Panc1 (cell line): Measurements from ENCODE around the gene TEX54.

ENCODE experiments used
- REST ChIP-seq, 2 experiments: IDR thresholded peaks; 2 replicates each; pipeline ENCODE4 v1.6.1; 2011 to 2012; ENCODE audit warnings: low read depth in 2 of 2, control low read depth in 1 of 2, low read length in 1 of 2, mild to moderate bottlenecking in 1 of 2, moderate library complexity in 1 of 2; ENCODE audit not compliant: insufficient read depth in 1 of 2
- SIN3A ChIP-seq: IDR thresholded peaks from 2 replicates; pipeline ENCODE4 v1.6.1; 2012; ENCODE audit warnings: low read depth, mild to moderate bottlenecking, low read length, moderate library complexity, borderline replicate concordance; ENCODE audit not compliant: insufficient read depth
- TF ChIP-seq, protein P1 (sequence below): fragments of 450-650 bp; IDR thresholded peaks from 2 replicates; pipeline ENCODE4 v1.5.1; 2017; ENCODE audit warnings: mild to moderate bottlenecking

DNA sequence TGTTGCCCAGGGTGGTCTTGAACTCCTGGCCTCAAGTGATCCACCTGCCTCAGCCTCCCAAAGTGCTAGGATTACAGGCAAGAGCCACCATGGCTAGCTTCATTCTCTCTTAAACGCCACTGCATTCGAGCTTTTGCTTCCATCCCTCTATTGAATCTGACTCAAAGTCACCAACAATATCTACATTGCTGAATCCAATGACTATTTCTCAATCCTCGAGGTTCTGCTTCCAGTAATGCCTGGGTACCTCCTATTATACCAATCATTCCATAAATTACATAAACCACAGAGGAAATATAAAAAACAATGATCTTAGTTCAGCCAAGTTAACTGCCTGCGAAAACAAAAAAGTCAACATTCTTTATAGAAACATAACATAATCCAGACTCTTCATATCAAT is 15.5 kb downstream of the TEX54 start:
- TF ChIP-seq REST (IDR thresholded peaks at IDR 0.05; ENCODE audit: insufficient read depth in 1 of 2, low read depth in 2 of 2, low read length in 1 of 2), result no peak
- TF ChIP-seq SIN3A, result no peak
- TF ChIP-seq, protein P1, sequence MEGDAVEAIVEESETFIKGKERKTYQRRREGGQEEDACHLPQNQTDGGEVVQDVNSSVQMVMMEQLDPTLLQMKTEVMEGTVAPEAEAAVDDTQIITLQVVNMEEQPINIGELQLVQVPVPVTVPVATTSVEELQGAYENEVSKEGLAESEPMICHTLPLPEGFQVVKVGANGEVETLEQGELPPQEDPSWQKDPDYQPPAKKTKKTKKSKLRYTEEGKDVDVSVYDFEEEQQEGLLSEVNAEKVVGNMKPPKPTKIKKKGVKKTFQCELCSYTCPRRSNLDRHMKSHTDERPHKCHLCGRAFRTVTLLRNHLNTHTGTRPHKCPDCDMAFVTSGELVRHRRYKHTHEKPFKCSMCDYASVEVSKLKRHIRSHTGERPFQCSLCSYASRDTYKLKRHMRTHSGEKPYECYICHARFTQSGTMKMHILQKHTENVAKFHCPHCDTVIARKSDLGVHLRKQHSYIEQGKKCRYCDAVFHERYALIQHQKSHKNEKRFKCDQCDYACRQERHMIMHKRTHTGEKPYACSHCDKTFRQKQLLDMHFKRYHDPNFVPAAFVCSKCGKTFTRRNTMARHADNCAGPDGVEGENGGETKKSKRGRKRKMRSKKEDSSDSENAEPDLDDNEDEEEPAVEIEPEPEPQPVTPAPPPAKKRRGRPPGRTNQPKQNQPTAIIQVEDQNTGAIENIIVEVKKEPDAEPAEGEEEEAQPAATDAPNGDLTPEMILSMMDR, result no peak
